MM.1S (cell line): ENCODE results near the gene TMEM259.
A peak's percentile ranks its signal among the peaks of the same experiment; 100 is the strongest.

ENCODE experiments used
- DNase-seq: peaks from one replicate; pipeline ENCODE4 v3.0.0-alpha.2; 2015
- H2AFZ ChIP-seq: fragments of 300-600 bp; sonication (generic); 2 replicates; pipeline ENCODE4 v1.6.0; 2016; ENCODE audit warnings: antibody characterized with exemption, low read length
- H3F3A ChIP-seq: fragments of 300-600 bp; sonication (generic); 2 replicates; pipeline ENCODE4 v1.6.1; 2016; ENCODE audit warnings: mild to moderate bottlenecking, antibody characterized with exemption, low read length, moderate library complexity, mixed read lengths; ENCODE audit not compliant: insufficient read depth
- H3K27ac ChIP-seq: fragments of 300-600 bp; sonication (generic); 2 replicates; pipeline ENCODE4 v1.5.1; 2016; ENCODE audit warnings: mild to moderate bottlenecking, low read length
- H3K27me3 ChIP-seq: fragments of 300-600 bp; sonication (generic); replicated peaks from 2 replicates; pipeline ENCODE4 v1.6.0; 2016; ENCODE audit warnings: low read length; ENCODE audit not compliant: insufficient read depth
- H3K36me3 ChIP-seq: fragments of 300-600 bp; sonication (generic); replicated peaks from 2 replicates; pipeline ENCODE4 v1.6.1; 2016; ENCODE audit warnings: mild to moderate bottlenecking, low read length, mixed read lengths; ENCODE audit not compliant: insufficient read depth
- H3K4me1 ChIP-seq: fragments of 300-600 bp; sonication (generic); 2 replicates; pipeline ENCODE4 v1.6.1; 2016; ENCODE audit warnings: low read length, mixed read lengths
- H3K4me2 ChIP-seq: fragments of 300-600 bp; sonication (generic); 2 replicates; pipeline ENCODE4 v1.6.0; 2016; ENCODE audit warnings: low read depth, low read length
- H3K4me3 ChIP-seq: fragments of 300-600 bp; sonication (generic); 2 replicates; pipeline ENCODE4 v1.5.1; 2016; ENCODE audit warnings: low read length, mixed read lengths
- H3K79me2 ChIP-seq: fragments of 300-600 bp; sonication (generic); 2 replicates; pipeline ENCODE4 v1.6.1; 2016; ENCODE audit warnings: mixed run types, low read length, mixed read lengths
- H3K9ac ChIP-seq: fragments of 300-600 bp; sonication (generic); 2 replicates; pipeline ENCODE4 v1.6.1; 2016; ENCODE audit warnings: low read length, mixed read lengths
- H3K9me2 ChIP-seq: fragments of 300-600 bp; sonication (generic); replicated peaks from 2 replicates; pipeline ENCODE4 v1.6.1; 2016; ENCODE audit warnings: mild to moderate bottlenecking, low read length, mixed read lengths; ENCODE audit not compliant: insufficient read depth
- H3K9me3 ChIP-seq: fragments of 300-600 bp; sonication (generic); replicated peaks from 2 replicates; pipeline ENCODE4 v1.6.1; 2016; ENCODE audit warnings: mild to moderate bottlenecking, low read length, mixed read lengths; ENCODE audit not compliant: insufficient read depth
- H4K20me1 ChIP-seq: fragments of 300-600 bp; sonication (generic); 2 replicates; pipeline ENCODE4 v1.6.1; 2016; ENCODE audit warnings: mild to moderate bottlenecking, low read length, moderate library complexity, mixed read lengths; ENCODE audit not compliant: insufficient read depth
- EZH2 ChIP-seq: fragments of 300-600 bp; sonication (generic); optimal IDR thresholded peaks from 2 replicates; pipeline ENCODE3; 2017; ENCODE audit warnings: low read depth, mild to moderate bottlenecking, antibody characterized with exemption, low read length, mixed read lengths
- EZH2phosphoT487 ChIP-seq: fragments of 300-600 bp; sonication (generic); IDR thresholded peaks from 2 replicates; pipeline ENCODE4 v1.6.1; 2018; ENCODE audit warnings: antibody characterized with exemption, low read length
- TF ChIP-seq, protein P1 (sequence below): fragments of 300-600 bp; sonication (generic); IDR thresholded peaks from 2 replicates; pipeline ENCODE4 v1.5.1; 2016; ENCODE audit warnings: antibody characterized with exemption, low read length, mixed read lengths

TMEM259 gene

DNA sequence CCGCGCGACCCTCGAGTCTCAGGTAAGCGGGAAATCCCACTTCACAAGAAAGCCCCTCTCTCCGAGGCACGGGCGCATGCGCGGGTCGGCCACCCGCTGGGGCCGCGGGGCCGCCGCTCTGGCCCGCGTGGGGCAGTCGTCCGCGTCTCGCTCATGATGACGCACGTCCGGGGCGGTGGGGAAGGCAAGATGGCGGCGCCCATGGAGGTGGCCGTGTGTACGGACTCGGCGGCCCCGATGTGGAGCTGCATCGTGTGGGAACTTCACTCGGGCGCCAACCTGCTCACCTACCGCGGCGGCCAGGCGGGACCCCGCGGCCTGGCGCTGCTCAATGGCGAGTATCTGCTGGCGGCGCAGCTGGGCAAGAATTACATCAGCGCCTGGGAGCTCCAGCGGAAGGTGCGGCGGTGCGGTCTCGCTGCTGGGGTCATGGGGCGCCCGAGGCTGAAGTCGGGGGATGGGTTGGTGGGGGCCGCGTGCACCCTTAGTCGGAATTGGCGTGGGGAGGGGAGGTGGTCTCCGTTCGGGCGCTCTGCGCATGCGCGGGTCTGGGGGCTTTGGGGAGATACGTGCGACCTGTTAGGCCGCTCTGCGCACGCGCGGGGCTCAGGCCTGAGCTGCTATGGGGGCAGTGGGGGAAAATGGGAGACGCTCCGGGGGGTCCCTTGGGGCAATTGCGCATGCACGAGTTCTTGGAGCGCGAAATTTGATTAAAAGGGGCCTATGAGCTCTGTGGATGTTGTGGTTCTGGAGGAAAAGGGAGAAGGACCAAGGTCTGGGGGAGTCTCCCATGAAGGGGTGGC, 36.6 kb downstream of the TMEM259 start, which contains the start of gene WDR18:
WDR18 (plus strand) TSS at position 181 of the 803 bp plus-strand sequence; CDS start at position 190, 9 bp downstream.
- Histone ChIP-seq H3K27me3 (no peaks in the 10 kb centered on the region), H3F3A (peaks cover 12% of the 10 kb centered on the region), H3K79me2 (peaks cover 18% of the 10 kb centered on the region), H3K4me3 (peak within 1 kb of the TSS; percentile 97), H3K9me3 (no peaks in the 10 kb centered on the region), H3K4me1 (peaks cover 7% of the 10 kb centered on the region; the same call in 1 of the 2 replicates), H3K9me2 (no peaks in the 10 kb centered on the region), H3K4me2 (peak within 1 kb of the TSS; percentile 89), H3K27ac (peak within 1 kb of the TSS; percentile 52; the same call in 1 of the 2 replicates), H4K20me1 (no peaks in the 10 kb centered on the region), H3K36me3 (no peaks in the 10 kb centered on the region), H3K9ac (peak within 1 kb of the TSS; percentile 91), H2AFZ (peak within 1 kb of the TSS; percentile 97)
- TF ChIP-seq, protein P1, sequence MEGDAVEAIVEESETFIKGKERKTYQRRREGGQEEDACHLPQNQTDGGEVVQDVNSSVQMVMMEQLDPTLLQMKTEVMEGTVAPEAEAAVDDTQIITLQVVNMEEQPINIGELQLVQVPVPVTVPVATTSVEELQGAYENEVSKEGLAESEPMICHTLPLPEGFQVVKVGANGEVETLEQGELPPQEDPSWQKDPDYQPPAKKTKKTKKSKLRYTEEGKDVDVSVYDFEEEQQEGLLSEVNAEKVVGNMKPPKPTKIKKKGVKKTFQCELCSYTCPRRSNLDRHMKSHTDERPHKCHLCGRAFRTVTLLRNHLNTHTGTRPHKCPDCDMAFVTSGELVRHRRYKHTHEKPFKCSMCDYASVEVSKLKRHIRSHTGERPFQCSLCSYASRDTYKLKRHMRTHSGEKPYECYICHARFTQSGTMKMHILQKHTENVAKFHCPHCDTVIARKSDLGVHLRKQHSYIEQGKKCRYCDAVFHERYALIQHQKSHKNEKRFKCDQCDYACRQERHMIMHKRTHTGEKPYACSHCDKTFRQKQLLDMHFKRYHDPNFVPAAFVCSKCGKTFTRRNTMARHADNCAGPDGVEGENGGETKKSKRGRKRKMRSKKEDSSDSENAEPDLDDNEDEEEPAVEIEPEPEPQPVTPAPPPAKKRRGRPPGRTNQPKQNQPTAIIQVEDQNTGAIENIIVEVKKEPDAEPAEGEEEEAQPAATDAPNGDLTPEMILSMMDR, result 0 out of 2 replicates have a peak, but pooled peaks have one; percentile 17
- no peak for TF ChIP-seq EZH2
- TF ChIP-seq EZH2phosphoT487, result no peak
- peak; percentile 96 for DNase-seq

DNA sequence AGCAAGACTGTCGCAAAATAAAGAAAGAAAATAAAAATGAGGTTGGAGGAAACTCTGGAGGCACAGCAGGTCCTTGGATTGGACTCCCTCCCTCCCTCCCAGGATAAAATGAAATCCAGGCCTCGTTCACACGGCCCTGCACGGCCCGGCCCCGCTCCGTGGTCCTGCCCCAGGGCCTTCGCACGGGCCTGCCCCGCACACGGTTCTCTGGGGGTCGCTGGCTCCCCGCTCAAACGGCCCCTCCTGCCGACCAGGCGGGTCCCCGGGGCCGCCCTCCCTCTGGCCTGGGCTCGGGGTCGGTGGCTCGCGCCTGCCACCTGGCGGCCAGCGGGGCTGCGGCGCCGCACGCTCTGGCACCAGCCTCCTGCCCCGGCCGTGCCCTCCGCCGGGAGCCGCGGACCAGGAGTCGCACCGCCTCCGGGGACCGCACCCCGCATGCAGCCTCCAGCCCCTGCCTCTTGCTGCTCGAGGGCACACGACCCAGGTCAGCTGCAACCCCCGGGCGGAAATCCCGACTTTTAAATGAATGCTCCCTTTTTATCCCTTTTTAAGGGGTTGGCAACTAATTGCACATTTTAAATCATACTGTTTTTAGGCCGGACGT, 38.3 kb downstream of the TMEM259 start:
- H3F3A ChIP-seq, result peaks cover 12% of the 10 kb centered on the region
- no peaks in the 10 kb centered on the region for H3K9me2 ChIP-seq
- no peak overlapping the region for H3K27ac ChIP-seq
- H3K9me3 ChIP-seq, result no peaks in the 10 kb centered on the region
- H4K20me1 ChIP-seq, result no peaks in the 10 kb centered on the region
- TF ChIP-seq EZH2 (no peak), EZH2phosphoT487 (no peak)
- TF ChIP-seq, protein P1, result peak; percentile 84
- DNase-seq, result peak; percentile 73
- H3K27me3 ChIP-seq, result no peaks in the 10 kb centered on the region
- H3K9ac ChIP-seq, result peak overlapping the region; percentile 47; the same call in 1 of the 2 replicates
- no peaks in the 10 kb centered on the region for H3K36me3 ChIP-seq
- H3K4me1 ChIP-seq, result peaks cover 7% of the 10 kb centered on the region; the same call in 1 of the 2 replicates
- peak overlapping the region; percentile 50 for H3K4me3 ChIP-seq
- H2AFZ ChIP-seq, result peak overlapping the region; percentile 98
- peak overlapping the region; percentile 94 for H3K4me2 ChIP-seq
- peaks cover 18% of the 10 kb centered on the region for H3K79me2 ChIP-seq

DNA sequence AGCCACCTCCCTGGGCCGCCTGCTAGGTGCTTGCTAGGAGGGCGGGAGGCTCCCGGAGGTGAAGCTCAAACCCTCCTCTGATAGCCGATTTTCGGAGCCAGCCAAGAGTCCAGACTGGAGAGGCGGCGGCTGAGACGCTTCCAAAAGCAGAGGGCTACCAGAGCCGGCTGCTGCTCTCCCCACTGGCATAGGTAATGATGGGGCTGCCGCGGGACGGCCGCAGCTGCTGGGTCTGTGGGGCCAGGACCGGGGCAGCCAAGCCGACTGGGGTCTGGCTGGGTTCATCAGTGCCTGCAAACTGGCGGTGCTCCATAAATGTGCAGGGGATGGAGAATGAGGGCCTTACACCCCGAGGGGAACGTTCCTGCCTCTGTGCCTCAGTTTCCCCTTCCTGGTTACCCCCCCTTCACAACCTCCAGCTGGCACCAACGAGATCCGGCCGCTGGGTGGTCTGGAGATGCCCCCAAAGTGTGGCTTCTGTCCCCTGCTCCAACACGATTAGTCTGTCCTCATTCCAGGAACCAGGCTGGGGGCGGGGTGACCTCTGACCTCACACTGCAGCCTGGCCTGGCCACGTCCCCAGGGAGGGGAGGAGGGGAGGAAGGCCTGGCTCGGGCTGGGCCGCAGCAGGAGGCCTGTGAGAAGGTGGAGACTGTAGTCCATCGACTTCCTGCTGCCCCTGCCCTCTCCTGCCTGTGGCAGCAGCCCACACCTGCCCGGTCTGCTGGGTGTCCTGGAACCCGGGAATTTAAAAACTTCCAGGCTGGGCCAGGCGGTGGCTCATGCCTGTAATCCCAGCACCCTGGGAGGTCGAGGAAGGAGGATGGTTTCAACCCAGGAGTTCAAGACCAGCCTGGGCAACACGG, 40.6 kb downstream of the TMEM259 start:
- Histone ChIP-seq H3K36me3 (no peaks in the 10 kb centered on the region), H3K27ac (no peak overlapping the region), H3K4me2 (no peak overlapping the region), H3F3A (peaks cover 12% of the 10 kb centered on the region), H3K9me3 (no peaks in the 10 kb centered on the region), H3K27me3 (no peaks in the 10 kb centered on the region), H3K9me2 (no peaks in the 10 kb centered on the region), H3K4me1 (peaks cover 7% of the 10 kb centered on the region; the same call in 1 of the 2 replicates), H4K20me1 (no peaks in the 10 kb centered on the region), H3K4me3 (no peak overlapping the region), H3K79me2 (peaks cover 12% of the 10 kb centered on the region), H3K9ac (no peak overlapping the region), H2AFZ (no peak overlapping the region)
- TF ChIP-seq EZH2 (no peak), EZH2phosphoT487 (no peak)
- TF ChIP-seq, protein P1, result no peak
- DNase-seq, result no peak
